ENCODE results near the gene TBX2.

TBX2 gene

GRCh38 chr17:61400066-61400716, 548 bp downstream of the TBX2 start:
- FAIRE-seq (no peak), DNase-seq (ENCODE audit: extremely low spot score, insufficient read length, low read depth) (no peak)

GRCh38 chr17:61400717-61401388, 1.2 kb downstream of the TBX2 start:
- FAIRE-seq (no peak), DNase-seq (ENCODE audit: extremely low spot score, insufficient read length, low read depth) (no peak)

GRCh38 chr17:61401389-61402072, 1.9 kb downstream of the TBX2 start:
- no peak for FAIRE-seq
- no peak for DNase-seq (ENCODE audit: extremely low spot score, insufficient read length, low read depth)

DNA sequence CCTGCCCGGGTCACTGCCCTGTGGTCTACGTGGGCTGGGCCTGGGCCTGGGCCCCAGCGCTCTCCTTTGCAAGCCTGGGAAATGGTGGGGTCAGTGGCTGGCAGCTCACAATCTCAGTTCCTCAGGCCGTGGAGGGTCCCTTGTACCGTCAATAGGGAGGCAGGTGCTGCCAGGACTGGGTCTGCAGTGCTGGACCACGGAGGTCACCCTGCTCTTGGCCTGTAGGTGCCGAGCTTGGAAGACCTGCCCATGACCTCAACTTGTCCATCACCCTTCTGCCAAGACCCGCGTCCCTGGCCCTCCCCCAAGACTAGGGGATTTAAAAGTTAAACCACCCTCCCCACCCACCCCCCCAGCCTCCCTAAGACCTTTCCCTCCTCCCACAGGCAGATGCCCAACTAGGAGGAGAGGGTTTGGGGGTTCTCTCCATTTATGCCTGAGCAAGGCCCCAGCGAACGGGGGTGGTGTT, 2.5 kb downstream of the TBX2 start:
- no peak for FAIRE-seq
- DNase-seq (ENCODE audit: extremely low spot score, insufficient read length, low read depth): no peak

- FAIRE-seq: no peak
- no peak for DNase-seq (ENCODE audit: extremely low spot score, insufficient read length, low read depth)
Observed at GRCh38 chr17:61402978-61403800, 3.5 kb downstream of the TBX2 start.

- FAIRE-seq (no peak), DNase-seq (ENCODE audit: extremely low spot score, insufficient read length, low read depth) (no peak)
Observed at GRCh38 chr17:61403801-61404662, 4.4 kb downstream of the TBX2 start.

DNA sequence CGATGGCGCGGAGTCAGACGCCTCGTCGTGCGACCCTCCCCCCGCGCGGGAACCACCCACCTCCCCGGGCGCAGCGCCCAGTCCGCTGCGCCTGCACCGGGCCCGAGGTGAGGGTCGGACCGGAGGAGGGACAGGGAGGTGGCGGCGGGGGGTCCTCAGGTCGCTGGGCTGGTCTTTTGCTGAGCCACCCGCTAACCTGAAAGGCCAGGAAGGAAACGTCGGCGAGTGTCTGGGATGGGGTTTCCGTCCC, 4.9 kb downstream of the TBX2 start:
- DNase-seq (ENCODE audit: extremely low spot score, insufficient read length, low read depth) (no peak), FAIRE-seq (no peak)

DNA sequence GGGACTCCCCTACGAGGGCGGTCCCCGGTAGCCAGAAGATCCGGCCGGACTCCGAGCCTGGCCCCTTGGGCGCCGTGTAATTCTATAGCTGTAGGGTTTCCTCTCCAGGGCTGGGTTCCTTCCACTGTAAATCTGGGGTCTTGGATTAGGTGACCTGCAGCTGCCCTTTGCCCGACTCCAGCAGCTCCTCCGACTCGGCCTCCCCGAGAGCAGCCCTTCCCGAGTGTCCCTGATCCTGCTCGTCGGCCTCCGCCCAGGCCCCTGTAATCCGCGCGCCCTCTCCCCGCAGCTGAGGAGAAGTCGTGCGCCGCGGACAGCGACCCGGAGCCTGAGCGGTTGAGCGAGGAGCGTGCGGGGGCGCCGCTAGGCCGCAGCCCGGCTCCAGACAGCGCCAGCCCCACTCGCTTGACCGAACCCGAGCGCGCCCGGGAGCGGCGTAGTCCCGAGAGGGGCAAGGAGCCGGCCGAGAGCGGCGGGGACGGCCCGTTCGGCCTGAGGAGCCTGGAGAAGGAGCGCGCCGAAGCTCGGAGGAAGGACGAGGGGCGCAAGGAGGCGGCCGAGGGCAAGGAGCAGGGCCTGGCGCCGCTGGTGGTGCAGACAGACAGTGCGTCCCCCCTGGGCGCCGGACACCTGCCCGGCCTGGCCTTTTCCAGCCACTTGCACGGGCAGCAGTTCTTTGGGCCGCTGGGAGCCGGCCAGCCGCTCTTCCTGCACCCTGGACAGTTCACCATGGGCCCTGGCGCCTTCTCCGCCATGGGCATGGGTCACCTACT, 5.5 kb downstream of the TBX2 start:
- FAIRE-seq (no peak), DNase-seq (ENCODE audit: extremely low spot score, insufficient read length, low read depth) (no peak)

- DNase-seq (ENCODE audit: extremely low spot score, insufficient read length, low read depth): no peak
- no peak for FAIRE-seq
Observed at GRCh38 chr17:61405686-61406536, 6.3 kb downstream of the TBX2 start.

- FAIRE-seq: no peak
Observed at GRCh38 chr17:61406537-61406845, 6.8 kb downstream of the TBX2 start.

GRCh38 chr17:61406971-61407911, 7.6 kb downstream of the TBX2 start:
- DNase-seq (ENCODE audit: extremely low spot score, insufficient read length, low read depth) (no peak), FAIRE-seq (no peak)

More at GRCh38 chr17:61406537-61406845, 6.8 kb downstream of the TBX2 start:
- DNase-seq (ENCODE audit: extremely low spot score, insufficient read length, low read depth): no peak

- DNase-seq (ENCODE audit: extremely low spot score, insufficient read length, low read depth) (no peak), FAIRE-seq (no peak)
Observed at GRCh38 chr17:61408151-61409041, 8.8 kb downstream of the TBX2 start.

- FAIRE-seq: peak; percentile 39
Observed at GRCh38 chr17:61409301-61410112, 9.9 kb downstream of the TBX2 start.

GRCh38 chr17:61410141-61411010, 10.7 kb downstream of the TBX2 start:
- FAIRE-seq (peak; percentile 33), DNase-seq (ENCODE audit: extremely low spot score, insufficient read length, low read depth) (no peak)

More at GRCh38 chr17:61409301-61410112, 9.9 kb downstream of the TBX2 start:
- no peak for DNase-seq (ENCODE audit: extremely low spot score, insufficient read length, low read depth)

DNA sequence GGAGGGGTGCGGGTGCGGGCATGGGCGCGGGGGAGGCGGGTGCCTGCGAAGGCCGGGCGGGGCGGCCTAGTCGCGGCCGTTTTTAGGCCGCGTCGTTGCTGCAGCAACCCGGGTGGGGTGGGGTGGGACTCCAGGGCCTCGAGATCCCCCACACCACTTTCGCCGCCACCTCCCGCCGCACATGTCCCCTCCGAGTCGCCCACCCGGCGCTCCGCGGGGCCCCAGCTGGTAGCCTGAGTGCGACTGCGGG, 11.3 kb downstream of the TBX2 start:
- FAIRE-seq: no peak
- DNase-seq (ENCODE audit: extremely low spot score, insufficient read length, low read depth): no peak
